H1 (cell line): Measurements from ENCODE around the gene RBM5. TPM values are rescaled to one million over a fixed set of nuclear protein-coding genes. Genes with fewer than 3 reads are reported as not detected.

ENCODE experiments used
- ATF2 ChIP-seq: IDR thresholded peaks from 2 replicates; pipeline ENCODE4 v1.6.1; 2012; ENCODE audit warnings: low read length, inconsistent platforms
- CBX8 ChIP-seq: fragments of 300-800, 300-1000 bp; sonication (generic); IDR thresholded peaks from 2 replicates; pipeline ENCODE4 v1.7.1; 2016; ENCODE audit warnings: low read depth, low read length, borderline replicate concordance
- CTCF ChIP-seq, 3 experiments: IDR thresholded peaks; 1 replicate in 2 of 3; 2 replicates in 1 of 3; pipeline versions ENCODE4 v1.5.1 to v1.6.1; 2011; ENCODE audit warnings: low read length in 3 of 3, mild to moderate bottlenecking in 3 of 3, inconsistent platforms in 2 of 3, low read depth in 1 of 3, moderate library complexity in 1 of 3; ENCODE audit not compliant: insufficient read depth in 1 of 3; ENCODE audit errors: control extremely low read depth in 1 of 3
- EZH2 ChIP-seq: fragments of 200-600 bp; sonication (generic); IDR thresholded peaks from 2 replicates; pipeline ENCODE4 v1.7.1; 2012; ENCODE audit warnings: low read depth, mild to moderate bottlenecking, moderate library complexity, low read length, inconsistent platforms; ENCODE audit not compliant: severe bottlenecking
- FOSL1 ChIP-seq: IDR thresholded peaks from 2 replicates; pipeline ENCODE4 v1.6.1; 2011; ENCODE audit warnings: mild to moderate bottlenecking, low read depth, low read length, moderate library complexity; ENCODE audit not compliant: insufficient read depth
- HDAC2 ChIP-seq, 2 experiments: fragments of 300-600 bp in 1 of 2; sonication (generic) in 1 of 2; IDR thresholded peaks; 2 replicates each; pipeline ENCODE4 v1.6.1; 2011 to 2012; ENCODE audit warnings: low read depth in 2 of 2, low read length in 2 of 2, mild to moderate bottlenecking in 2 of 2, moderate library complexity in 2 of 2, borderline replicate concordance in 1 of 2, inconsistent platforms in 1 of 2
- MAFK ChIP-seq: IDR thresholded peaks from 2 replicates; pipeline ENCODE4 v1.6.1; 2012; ENCODE audit warnings: low read depth, mild to moderate bottlenecking, improper control_type of control experiment, low read length
- SIRT6 ChIP-seq: IDR thresholded peaks from one replicate; pipeline ENCODE4 v1.7.1; 2012; ENCODE audit warnings: low read length, inconsistent platforms
- SP4 ChIP-seq: IDR thresholded peaks from 2 replicates; pipeline ENCODE4 v1.6.1; 2012; ENCODE audit warnings: low read length, inconsistent platforms
- TEAD4 ChIP-seq: IDR thresholded peaks from 2 replicates; pipeline ENCODE4 v1.6.1; 2012; ENCODE audit warnings: low read depth, low read length, inconsistent platforms, mixed read lengths
- USF2 ChIP-seq: IDR thresholded peaks from 2 replicates; pipeline ENCODE4 v1.6.1; 2011; ENCODE audit warnings: low read length, improper control_type of control experiment
- polyA plus RNA-seq, 7 experiments: library from polyadenylated mRNA; depleted of rRNA in 3 of 7; stranded (reverse) in 5 of 7; unstranded in 2 of 7; fragments of >200 nt in 5 of 7; fragments of 200-250 nt in 2 of 7; gene quantifications; 1 replicate in 5 of 7; 2 replicates in 1 of 7; 4 replicates in 1 of 7; pipeline versions ENCODE4 v1.2.1 to v1.2.3, GENCODE V29; 2011 to 2013; ENCODE audit warnings: missing spikeins in 2 of 7, mixed read lengths in 2 of 7
- total RNA-seq: library from RNA; stranded (reverse); fragmentation: NEBNext Ultra II Directional; extraction: Animal tissue kit (Norgen Biotek cat#: 25700); gene quantifications from 2 replicates; pipeline ENCODE4 v1.2.1, GENCODE V29; 2021

The RBM5 gene
- total and polyA plus RNA-seq, 2 of the 8 experiments (the other 6 are each of a cell fraction or from before 2014, with no cell fraction given) = 82.7 to 144 TPM

- TF ChIP-seq CTCF (IDR thresholded peaks at IDR 0.05; ENCODE audit: control extremely low read depth in 1 of 3, insufficient read depth in 1 of 3, low read depth in 1 of 3, low read length in 3 of 3) (peak in 1 of 3 experiments; percentile 10; a peak in 1 of 4 replicates), MAFK (no peak), HDAC2 (IDR thresholded peaks at IDR 0.05; ENCODE audit: borderline replicate concordance in 1 of 2, low read depth in 2 of 2, low read length in 2 of 2) (0 out of 4 replicates have a peak, but pooled peaks of 1 of the 2 experiments have one; percentile 41), ATF2 (no peak), SP4 (no peak), USF2 (no peak), TEAD4 (no peak), EZH2 (no peak), FOSL1 (no peak), CBX8 (no peak), SIRT6 (no peak)
These were observed 69.9 kb downstream of the RBM5 start (continued) for GRCh38 chr3:50158530-50159146.
